GM19193 (cell line): ENCODE data around the gene DXO.

Experiments
- POLR2A ChIP-seq: IDR thresholded peaks from 4 replicates; pipeline ENCODE4 v1.6.1; 2011; ENCODE audit not compliant: insufficient read depth, insufficient read length; ENCODE audit errors: extremely low read depth

DXO gene

DNA sequence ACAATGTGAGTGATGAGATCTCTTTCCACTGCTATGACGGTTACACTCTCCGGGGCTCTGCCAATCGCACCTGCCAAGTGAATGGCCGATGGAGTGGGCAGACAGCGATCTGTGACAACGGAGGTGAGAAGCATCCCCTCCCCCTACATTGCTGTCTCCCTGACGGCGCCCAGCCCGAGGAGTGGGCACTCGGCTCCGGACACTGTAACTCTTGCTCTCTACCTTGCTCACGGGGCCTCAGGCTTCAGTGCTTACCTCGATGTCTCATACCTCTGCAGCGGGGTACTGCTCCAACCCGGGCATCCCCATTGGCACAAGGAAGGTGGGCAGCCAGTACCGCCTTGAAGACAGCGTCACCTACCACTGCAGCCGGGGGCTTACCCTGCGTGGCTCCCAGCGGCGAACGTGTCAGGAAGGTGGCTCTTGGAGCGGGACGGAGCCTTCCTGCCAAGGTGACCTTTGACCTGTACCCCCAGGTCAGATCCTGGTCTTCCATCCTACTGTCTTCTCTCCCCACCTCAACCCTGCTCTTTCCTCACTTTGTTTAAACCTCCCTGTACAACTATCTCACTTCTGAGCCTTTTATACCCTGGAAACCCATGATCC, 24.8 kb downstream of the DXO start:
- no peak for TF ChIP-seq POLR2A

DNA sequence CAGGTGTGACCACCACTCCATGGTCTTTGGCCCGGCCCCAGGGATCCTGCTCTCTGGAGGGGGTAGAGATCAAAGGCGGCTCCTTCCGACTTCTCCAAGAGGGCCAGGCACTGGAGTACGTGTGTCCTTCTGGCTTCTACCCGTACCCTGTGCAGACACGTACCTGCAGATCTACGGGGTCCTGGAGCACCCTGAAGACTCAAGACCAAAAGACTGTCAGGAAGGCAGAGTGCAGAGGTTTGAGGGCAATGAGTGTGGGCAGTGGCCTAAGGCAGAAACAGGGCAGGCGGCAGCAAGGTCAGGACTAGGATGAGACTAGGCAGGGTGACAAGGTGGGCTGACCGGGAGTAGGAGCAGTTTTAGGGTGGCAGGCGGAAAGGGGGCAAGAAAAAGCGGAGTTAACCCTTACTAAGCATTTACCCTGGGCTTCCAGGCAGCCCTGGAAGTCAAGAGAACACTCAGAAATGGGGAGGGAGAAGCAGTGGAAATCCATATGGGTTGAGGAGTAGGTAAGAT, 25.5 kb downstream of the DXO start:
- TF ChIP-seq POLR2A, result no peak

DNA sequence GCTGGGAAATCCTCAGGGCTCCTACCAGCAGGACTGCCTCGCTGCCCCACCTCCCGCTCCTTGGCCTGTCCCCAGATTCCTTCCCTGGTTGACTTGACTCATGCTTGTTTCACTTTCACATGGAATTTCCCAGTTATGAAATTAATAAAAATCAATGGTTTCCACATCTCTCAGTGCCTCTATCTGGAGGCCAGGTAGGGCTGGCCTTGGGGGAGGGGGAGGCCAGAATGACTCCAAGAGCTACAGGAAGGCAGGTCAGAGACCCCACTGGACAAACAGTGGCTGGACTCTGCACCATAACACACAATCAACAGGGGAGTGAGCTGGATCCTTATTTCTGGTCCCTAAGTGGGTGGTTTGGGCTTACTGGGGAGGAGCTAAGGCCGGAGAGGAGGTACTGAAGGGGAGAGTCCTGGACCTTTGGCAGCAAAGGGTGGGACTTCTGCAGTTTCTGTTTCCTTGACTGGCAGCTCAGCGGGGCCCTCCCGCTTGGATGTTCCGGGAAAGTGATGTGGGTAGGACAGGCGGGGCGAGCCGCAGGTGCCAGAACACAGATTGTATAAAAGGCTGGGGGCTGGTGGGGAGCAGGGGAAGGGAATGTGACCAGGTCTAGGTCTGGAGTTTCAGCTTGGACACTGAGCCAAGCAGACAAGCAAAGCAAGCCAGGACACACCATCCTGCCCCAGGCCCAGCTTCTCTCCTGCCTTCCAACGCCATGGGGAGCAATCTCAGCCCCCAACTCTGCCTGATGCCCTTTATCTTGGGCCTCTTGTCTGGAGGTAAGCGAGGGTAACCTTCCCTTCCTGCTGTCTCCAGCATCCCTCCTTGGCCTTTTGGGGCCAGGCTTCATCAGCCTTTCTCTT, 26.2 kb downstream of the DXO start, which contains the start of gene CFB:
Gene CFB, plus strand, starts transcription at position 589 of the 863 bp plus-strand sequence. Its CDS starts 127 bp downstream, at position 716.
- no peak for TF ChIP-seq POLR2A

DNA sequence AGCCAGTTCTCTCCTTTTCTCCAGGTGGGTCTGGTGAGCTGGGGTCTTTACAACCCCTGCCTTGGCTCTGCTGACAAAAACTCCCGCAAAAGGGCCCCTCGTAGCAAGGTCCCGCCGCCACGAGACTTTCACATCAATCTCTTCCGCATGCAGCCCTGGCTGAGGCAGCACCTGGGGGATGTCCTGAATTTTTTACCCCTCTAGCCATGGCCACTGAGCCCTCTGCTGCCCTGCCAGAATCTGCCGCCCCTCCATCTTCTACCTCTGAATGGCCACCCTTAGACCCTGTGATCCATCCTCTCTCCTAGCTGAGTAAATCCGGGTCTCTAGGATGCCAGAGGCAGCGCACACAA, 26.8 kb downstream of the DXO start:
- no peak for TF ChIP-seq POLR2A

DNA sequence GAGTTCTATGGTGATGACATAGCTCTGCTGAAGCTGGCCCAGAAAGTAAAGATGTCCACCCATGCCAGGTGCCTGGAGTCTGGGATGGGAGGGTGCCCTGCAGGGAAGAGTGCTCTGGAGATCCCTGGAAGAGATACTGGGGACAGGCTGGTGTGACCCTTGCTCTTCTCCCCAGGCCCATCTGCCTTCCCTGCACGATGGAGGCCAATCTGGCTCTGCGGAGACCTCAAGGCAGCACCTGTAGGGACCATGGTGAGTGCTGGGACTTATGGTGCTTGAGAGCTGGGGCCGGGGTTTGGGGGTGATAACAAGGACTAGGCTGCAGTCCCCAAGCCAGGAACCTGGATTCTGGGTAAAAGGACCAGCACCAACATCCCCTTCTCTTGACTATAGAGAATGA, 28.2 kb downstream of the DXO start:
- TF ChIP-seq POLR2A, result no peak

DNA sequence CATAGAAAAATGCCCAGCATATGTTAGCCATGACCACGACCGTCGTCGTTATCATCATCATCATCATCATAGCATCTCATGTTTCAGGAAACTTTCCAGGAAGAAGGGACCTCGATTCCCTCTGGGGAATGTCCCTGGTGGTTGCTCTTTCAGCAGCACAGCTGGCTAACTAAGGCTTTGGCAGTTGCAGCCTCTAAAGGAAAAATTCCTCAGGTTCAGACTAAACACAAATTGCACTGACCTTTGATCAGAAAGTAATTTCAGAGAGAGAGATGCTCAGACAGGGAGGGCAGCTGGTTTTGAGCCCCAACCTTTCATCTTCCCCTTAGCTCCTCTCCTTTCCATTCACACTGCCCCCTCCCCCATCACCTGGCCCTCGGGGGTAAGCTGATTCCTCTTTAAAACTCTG, 31.7 kb downstream of the DXO start:
- no peak for TF ChIP-seq POLR2A

DNA sequence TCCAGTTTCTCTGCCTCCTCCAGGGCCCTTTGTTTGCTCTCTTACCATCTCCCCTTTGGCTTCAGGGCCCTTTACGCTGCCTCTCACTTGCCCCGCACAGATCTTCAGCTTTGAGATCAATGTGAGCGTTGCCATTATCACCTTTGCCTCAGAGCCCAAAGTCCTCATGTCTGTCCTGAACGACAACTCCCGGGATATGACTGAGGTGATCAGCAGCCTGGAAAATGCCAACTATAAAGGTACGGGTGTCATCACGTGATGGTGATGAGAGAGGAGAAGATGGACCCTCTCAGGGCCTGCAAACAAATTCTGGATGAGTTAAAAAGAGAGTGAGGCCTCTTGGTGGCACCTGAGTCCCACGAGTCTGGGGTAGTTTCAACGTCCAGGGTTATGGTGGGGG, 36.1 kb downstream of the DXO start:
- no peak for TF ChIP-seq POLR2A

DNA sequence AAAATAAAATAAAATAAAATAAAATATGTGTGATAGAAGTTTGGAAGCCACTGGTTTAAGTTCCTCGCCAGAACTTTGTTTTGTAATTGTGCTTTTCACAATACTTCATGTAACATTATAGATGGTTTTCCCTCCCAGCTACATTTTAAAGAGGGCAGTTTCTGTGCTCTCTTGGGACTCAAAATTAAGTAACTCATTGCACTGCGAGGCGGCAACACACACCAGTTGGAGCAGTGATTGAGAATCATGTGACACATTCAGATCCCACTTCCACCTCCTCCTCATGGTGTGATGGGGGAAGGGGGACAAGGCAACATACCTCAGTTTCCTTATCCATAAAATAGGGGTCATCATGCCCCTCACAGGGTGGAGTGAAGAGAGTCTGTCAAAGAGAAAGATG, 36.9 kb downstream of the DXO start:
- TF ChIP-seq POLR2A, result no peak

DNA sequence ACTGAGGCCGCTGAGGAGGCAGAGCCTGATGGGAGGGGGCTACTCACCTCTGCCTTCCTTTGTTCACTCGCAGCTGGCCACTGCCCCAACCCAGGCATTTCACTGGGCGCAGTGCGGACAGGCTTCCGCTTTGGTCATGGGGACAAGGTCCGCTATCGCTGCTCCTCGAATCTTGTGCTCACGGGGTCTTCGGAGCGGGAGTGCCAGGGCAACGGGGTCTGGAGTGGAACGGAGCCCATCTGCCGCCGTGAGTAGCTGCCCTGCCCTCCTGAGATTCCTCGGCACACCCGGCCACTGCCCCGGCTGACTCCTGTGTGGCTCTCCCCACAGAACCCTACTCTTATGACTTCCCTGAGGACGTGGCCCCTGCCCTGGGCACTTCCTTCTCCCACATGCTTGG, 38.4 kb downstream of the DXO start:
- TF ChIP-seq POLR2A, result no peak

DNA sequence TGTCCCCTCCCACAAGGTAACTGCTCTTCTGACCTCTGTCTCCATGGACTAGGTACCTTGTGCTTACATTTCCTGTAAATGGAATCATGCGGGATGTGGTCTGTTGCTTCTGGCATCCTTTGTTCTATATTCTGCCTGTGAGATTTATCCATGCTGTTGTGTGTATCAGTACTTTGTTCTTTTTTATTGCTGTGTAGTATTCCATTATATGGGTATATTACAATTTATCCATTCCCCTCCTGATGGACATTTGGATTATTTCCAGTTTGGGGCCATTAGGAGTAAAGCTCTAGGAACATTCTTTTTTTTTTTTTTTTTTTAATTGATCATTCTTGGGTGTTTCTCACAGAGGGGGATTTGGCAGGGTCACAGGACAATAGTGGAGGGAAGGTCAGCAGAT, 41.0 kb downstream of the DXO start:
- TF ChIP-seq POLR2A, result no peak

DNA sequence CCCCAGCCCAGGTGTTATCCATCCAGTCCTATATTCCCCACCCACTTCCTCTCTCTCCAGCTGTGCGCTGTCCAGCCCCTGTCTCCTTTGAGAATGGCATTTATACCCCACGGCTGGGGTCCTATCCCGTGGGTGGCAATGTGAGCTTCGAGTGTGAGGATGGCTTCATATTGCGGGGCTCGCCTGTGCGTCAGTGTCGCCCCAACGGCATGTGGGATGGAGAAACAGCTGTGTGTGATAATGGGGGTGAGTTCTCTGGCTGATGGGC, 43.3 kb downstream of the DXO start:
- no peak for TF ChIP-seq POLR2A

DNA sequence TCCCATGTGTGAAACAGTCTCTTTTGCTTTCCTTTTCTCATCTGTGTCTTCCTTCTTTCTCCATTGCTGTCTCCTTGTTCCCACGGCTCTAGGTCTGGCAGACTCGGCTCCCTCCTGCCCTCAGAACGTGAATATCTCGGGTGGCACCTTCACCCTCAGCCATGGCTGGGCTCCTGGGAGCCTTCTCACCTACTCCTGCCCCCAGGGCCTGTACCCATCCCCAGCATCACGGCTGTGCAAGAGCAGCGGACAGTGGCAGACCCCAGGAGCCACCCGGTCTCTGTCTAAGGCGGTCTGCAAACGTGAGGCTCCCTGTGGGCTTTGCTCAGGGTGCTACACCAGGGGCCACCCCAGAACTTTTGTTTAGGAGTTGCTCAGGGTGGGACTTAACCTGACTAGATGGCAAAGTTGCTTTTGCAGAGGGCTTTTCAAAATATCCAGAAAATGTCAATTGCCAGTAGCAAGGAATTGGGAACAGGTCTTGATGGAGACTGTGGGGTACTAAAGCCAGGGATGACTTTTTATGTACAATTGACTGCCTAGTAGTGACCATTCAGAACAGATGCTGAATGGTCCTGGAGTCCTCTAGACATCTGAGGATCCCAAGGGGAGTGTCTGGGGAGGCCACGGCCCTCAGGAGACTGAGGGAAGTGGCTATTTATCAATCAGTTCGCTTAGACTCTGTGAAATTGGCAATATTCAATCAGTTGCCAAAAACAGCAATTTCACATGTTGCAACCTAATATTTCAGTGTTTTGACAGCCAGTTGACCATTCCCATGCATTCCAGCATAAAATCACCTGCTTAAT, 43.9 kb downstream of the DXO start:
- no peak for TF ChIP-seq POLR2A

DNA sequence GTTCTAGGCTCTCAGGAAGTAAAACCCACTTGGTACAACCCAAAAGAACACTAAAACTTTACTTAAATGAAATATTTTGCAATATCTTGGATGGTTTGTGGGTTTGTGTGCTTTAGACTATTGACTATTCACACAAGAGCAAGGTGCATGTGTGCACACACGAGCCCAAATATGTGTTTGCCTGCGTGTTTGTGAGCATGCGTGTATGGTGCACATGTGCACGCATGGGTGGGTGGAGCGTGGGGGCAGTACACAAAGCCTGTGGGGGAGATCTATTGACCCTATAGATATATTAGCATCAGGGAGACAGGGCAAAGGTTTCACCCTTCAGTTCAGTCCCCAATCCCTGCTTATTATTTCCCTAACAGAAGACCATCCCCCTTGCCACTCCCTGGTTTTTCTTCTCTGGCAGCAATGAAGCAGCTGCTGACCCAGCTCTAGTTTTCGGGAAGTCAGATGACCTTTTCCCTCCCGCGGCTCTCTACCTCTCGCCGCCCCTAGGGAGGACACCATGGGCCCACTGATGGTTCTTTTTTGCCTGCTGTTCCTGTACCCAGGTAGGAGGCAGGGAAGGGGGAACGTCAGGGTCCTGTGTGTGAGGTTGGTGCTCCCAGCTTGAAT, 44.6 kb downstream of the DXO start, which contains the start of gene C2:
Gene C2, plus strand, starts transcription at position 476 of the 621 bp plus-strand sequence. Its CDS starts 36 bp downstream, at position 512.
- no peak for TF ChIP-seq POLR2A

DNA sequence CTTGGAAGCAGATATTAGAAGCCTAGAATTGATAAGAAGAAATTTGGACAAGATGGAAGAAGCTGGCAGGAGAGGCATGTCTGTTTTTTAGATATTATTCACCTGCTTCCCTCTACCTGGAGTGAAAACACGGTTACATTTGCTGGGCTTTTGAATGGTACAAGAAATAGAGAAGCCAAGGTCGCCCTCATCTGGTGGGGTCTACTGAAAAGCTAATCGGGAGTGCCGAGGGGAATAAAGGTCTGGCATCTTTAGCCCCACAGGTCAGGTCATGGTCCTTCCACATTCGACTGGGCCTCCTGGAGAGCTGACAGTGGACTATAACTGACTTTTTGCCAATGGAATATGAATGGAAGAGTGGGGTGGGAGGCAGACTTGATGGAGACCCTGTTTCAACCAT, 49.0 kb downstream of the DXO start:
- TF ChIP-seq POLR2A, result no peak

DNA sequence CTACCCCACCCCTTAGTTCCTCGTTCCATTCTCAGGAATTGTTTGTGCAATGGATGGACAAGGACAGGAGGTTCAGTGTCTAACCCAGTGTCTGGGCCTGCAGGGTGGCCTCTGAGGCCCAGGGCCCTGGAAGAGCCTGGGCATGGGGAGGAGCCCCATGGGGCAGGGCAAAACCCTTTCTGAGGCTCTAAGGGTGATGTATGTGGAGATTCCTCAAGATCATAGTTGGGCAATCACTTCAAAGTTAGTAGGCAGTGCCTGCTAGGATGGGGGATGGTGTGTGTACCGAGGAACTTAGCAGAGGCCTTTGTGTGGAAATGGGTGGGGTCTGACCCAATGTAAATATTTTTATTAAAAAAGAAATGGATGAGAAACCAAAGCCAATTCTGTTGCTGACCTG, 51.1 kb downstream of the DXO start:
- TF ChIP-seq POLR2A, result no peak
